IPS-18c (cell line): ENCODE measurements around the gene CAD.
A peak's percentile ranks its signal among the peaks of the same experiment; 100 is the strongest.
"Not testable (repeated sequence)": the region's sequence is repeated elsewhere in the genome, so short reads cannot be mapped to it uniquely, and the experiment has no call there.

Experiments
- H3K4me3 ChIP-seq: 2 replicates; pipeline ENCODE4 v1.7.0; 2013; ENCODE audit warnings: low read depth, mild to moderate bottlenecking, low read length, moderate library complexity; ENCODE audit not compliant: insufficient read depth
- H3K9me3 ChIP-seq: one replicate; pipeline ENCODE4 v1.6.1; 2013; ENCODE audit warnings: mild to moderate bottlenecking, low read length, moderate library complexity; ENCODE audit not compliant: control insufficient read depth, insufficient read depth

The CAD gene

GRCh38 chr2:27263287-27264252 is 46.4 kb downstream of the CAD start:
- no peaks in the 10 kb centered on the region for H3K9me3 ChIP-seq
- H3K4me3 ChIP-seq, result peak overlapping the region; percentile 61

GRCh38 chr2:27264253-27264752 is 47.1 kb downstream of the CAD start:
- H3K4me3 ChIP-seq, result peak overlapping the region; percentile 61; the same call in 1 of the 2 replicates
- H3K9me3 ChIP-seq, result no peaks in the 10 kb centered on the region

- no peaks in the 10 kb centered on the region for H3K9me3 ChIP-seq
- H3K4me3 ChIP-seq, result peak overlapping the region; percentile 61
Measured at GRCh38 chr2:27264753-27265535, 47.8 kb downstream of the CAD start.

GRCh38 chr2:27265536-27265870 is 48.3 kb downstream of the CAD start:
- Histone ChIP-seq H3K9me3 (no peaks in the 10 kb centered on the region), H3K4me3 (no peak overlapping the region)

- H3K9me3 ChIP-seq, result not testable (repeated sequence)
Measured at GRCh38 chr2:27268296-27268695, 51.1 kb downstream of the CAD start.

GRCh38 chr2:27270131-27270530 is 53.0 kb downstream of the CAD start:
- Histone ChIP-seq H3K4me3 (no peak overlapping the region), H3K9me3 (no peaks in the 10 kb centered on the region)

More at GRCh38 chr2:27268296-27268695, 51.1 kb downstream of the CAD start:
- not testable (repeated sequence) for H3K4me3 ChIP-seq

GRCh38 chr2:27270670-27271069 is 53.5 kb downstream of the CAD start:
- Histone ChIP-seq H3K4me3 (no peak overlapping the region), H3K9me3 (no peaks in the 10 kb centered on the region)

GRCh38 chr2:27271631-27272340 is 54.6 kb downstream of the CAD start:
- no peak overlapping the region for H3K4me3 ChIP-seq
- H3K9me3 ChIP-seq, result no peaks in the 10 kb centered on the region

GRCh38 chr2:27272537-27273522 is 55.7 kb downstream of the CAD start:
- not testable (repeated sequence) for H3K9me3 ChIP-seq, H3K4me3 ChIP-seq

- H3K9me3 ChIP-seq, result no peaks in the 10 kb centered on the region
- H3K4me3 ChIP-seq, result no peak within 1 kb of the TSS
Measured at GRCh38 chr2:27275211-27276150, 58.3 kb downstream of the CAD start, which contains the start of gene DNAJC5G. DNAJC5G (plus strand) TSS chr2:27275433; CDS start chr2:27276729, 1,296 bp downstream.

GRCh38 chr2:27278010-27278409 is 60.8 kb downstream of the CAD start:
- no peak overlapping the region for H3K4me3 ChIP-seq

GRCh38 chr2:27280826-27281225 is 63.7 kb downstream of the CAD start:
- Histone ChIP-seq H3K4me3 (no peak overlapping the region), H3K9me3 (no peaks in the 10 kb centered on the region)

More at GRCh38 chr2:27278010-27278409, 60.8 kb downstream of the CAD start:
- no peaks in the 10 kb centered on the region for H3K9me3 ChIP-seq

- Histone ChIP-seq H3K4me3 (no peak overlapping the region), H3K9me3 (no peaks in the 10 kb centered on the region)
Measured at GRCh38 chr2:27281442-27281841, 64.3 kb downstream of the CAD start.

- Histone ChIP-seq H3K4me3 (peak within 1 kb of the TSS; percentile 16), H3K9me3 (no peaks in the 10 kb centered on the region)
Measured at GRCh38 chr2:27281855-27282559, 64.8 kb downstream of the CAD start, which contains the start of gene TRIM54. TRIM54 (plus strand) TSS chr2:27282429; CDS start chr2:27282732, 303 bp downstream.
